IMR-90 (cell line): ENCODE data around the gene SLC15A3. TPM values are rescaled to one million over a fixed set of nuclear protein-coding genes. Genes with fewer than 3 reads are reported as not detected.

Experiments used
- ATAC-seq: fragments of 200-7000 bp; cut with Tn5 transposase; 2 replicates; pipeline ENCODE4 v1.9.1; 2020; ENCODE audit warnings: low read depth, mild to moderate bottlenecking, moderate library complexity
- BruUV-seq: library from RNA; stranded (reverse); fragments of 400-500 nt; replicated peaks from 2 replicates; lab custom pipeline; 2021; lab: Mats Ljungman, UMichigan
- CTCF ChIA-PET: fragments of 300-600 bp; formaldehyde crosslinking; extraction: SDS; loops from one replicate; lab custom pipeline; 2021; ENCODE audit warnings: antibody characterized with exemption; lab: Yijun Ruan, JAX
- POLR2A ChIA-PET: fragments of 300-600 bp; sonication (Branson Sonifier 250); formaldehyde crosslinking; loops from one replicate; lab custom pipeline; 2022; ENCODE audit warnings: antibody characterized with exemption; ENCODE audit not compliant: unreplicated experiment; lab: Charles Lee
- DNase-seq: peaks from one replicate; pipeline ENCODE4 v3.0.0; 2013
- H2AFZ ChIP-seq: replicated peaks from 2 replicates; pipeline ENCODE3; 2013; ENCODE audit warnings: low read length, mild to moderate bottlenecking; ENCODE audit not compliant: poor library complexity
- H2AK5ac ChIP-seq: 2 replicates; pipeline ENCODE4 v1.6.1; 2013; ENCODE audit warnings: low read depth, low read length, inconsistent platforms
- H2AK9ac ChIP-seq: replicated peaks from 2 replicates; pipeline ENCODE3; 2013; ENCODE audit warnings: mild to moderate bottlenecking, low read depth, low read length, moderate library complexity; ENCODE audit not compliant: poor library complexity
- H2BK120ac ChIP-seq: 2 replicates; pipeline ENCODE4 v1.6.1; 2013; ENCODE audit warnings: low read depth, low read length, inconsistent platforms
- H2BK15ac ChIP-seq: 3 replicates; pipeline ENCODE4 v1.6.1; 2013; ENCODE audit warnings: low read depth, low read length, inconsistent platforms
- H2BK20ac ChIP-seq: 2 replicates; pipeline ENCODE4 v1.6.1; 2013; ENCODE audit warnings: low read depth, mild to moderate bottlenecking, inconsistent platforms, low read length, moderate library complexity
- H2BK5ac ChIP-seq: 2 replicates; pipeline ENCODE4 v1.6.1; 2013; ENCODE audit warnings: mild to moderate bottlenecking, low read depth, low read length, inconsistent platforms; ENCODE audit not compliant: poor library complexity, severe bottlenecking
- H3K14ac ChIP-seq: replicated peaks from 2 replicates; pipeline ENCODE4 v1.6.1; 2013; ENCODE audit warnings: low read depth, low read length, inconsistent platforms
- H3K18ac ChIP-seq: 2 replicates; pipeline ENCODE4 v1.6.1; 2013; ENCODE audit warnings: low read depth, low read length, control low read depth
- H3K23ac ChIP-seq: 2 replicates; pipeline ENCODE4 v1.6.1; 2013; ENCODE audit warnings: low read depth, low read length, inconsistent platforms
- H3K27ac ChIP-seq: 2 replicates; pipeline ENCODE4 v1.5.1; 2013; ENCODE audit warnings: mild to moderate bottlenecking, control low read depth, low read length; ENCODE audit not compliant: insufficient read depth
- H3K27me3 ChIP-seq: 2 replicates; pipeline ENCODE4 v1.6.1; 2013; ENCODE audit warnings: low read length; ENCODE audit not compliant: control insufficient read depth, insufficient read depth
- H3K36me3 ChIP-seq: 2 replicates; pipeline ENCODE4 v1.6.1; 2013; ENCODE audit warnings: low read length, mixed read lengths; ENCODE audit not compliant: control insufficient read depth, insufficient read depth
- H3K4ac ChIP-seq: 2 replicates; pipeline ENCODE4 v1.6.1; 2013; ENCODE audit warnings: low read depth, low read length, inconsistent platforms
- H3K4me1 ChIP-seq: 2 replicates; pipeline ENCODE4 v1.6.1; 2013; ENCODE audit warnings: low read length, mixed read lengths; ENCODE audit not compliant: control insufficient read depth, insufficient read depth
- H3K4me2 ChIP-seq: 2 replicates; pipeline ENCODE4 v1.6.1; 2013; ENCODE audit warnings: low read depth, mild to moderate bottlenecking, control low read depth, low read length, moderate library complexity
- H3K4me3 ChIP-seq: 2 replicates; pipeline ENCODE4 v1.5.1; 2013; ENCODE audit warnings: low read depth, mild to moderate bottlenecking, control low read depth, low read length, moderate library complexity; ENCODE audit not compliant: insufficient read depth
- H3K56ac ChIP-seq: 2 replicates; pipeline ENCODE4 v1.6.1; 2013; ENCODE audit warnings: low read length, inconsistent platforms; ENCODE audit not compliant: insufficient read depth; ENCODE audit errors: extremely low read depth
- H3K79me1 ChIP-seq, 2 experiments: 2 replicates each; pipeline ENCODE4 v1.6.1; 2013; ENCODE audit warnings: low read length in 2 of 2, inconsistent platforms in 1 of 2, low read depth in 1 of 2
- H3K9ac ChIP-seq: 2 replicates; pipeline ENCODE4 v1.6.1; 2013; ENCODE audit warnings: low read depth, low read length, control low read depth
- H3K9me1 ChIP-seq: 2 replicates; pipeline ENCODE4 v1.6.1; 2013; ENCODE audit warnings: low read length, inconsistent platforms; ENCODE audit not compliant: insufficient read depth
- H3K9me3 ChIP-seq: 2 replicates; pipeline ENCODE4 v1.6.1; 2013; ENCODE audit warnings: low read length; ENCODE audit not compliant: control insufficient read depth, insufficient read depth
- H4K20me1 ChIP-seq: 2 replicates; pipeline ENCODE4 v1.6.1; 2013; ENCODE audit warnings: low read length, inconsistent platforms; ENCODE audit not compliant: insufficient read depth
- H4K5ac ChIP-seq: 2 replicates; pipeline ENCODE4 v1.6.1; 2013; ENCODE audit warnings: mild to moderate bottlenecking, low read depth, low read length, control low read depth
- H4K8ac ChIP-seq, 2 experiments: 2 replicates each; pipeline ENCODE4 v1.6.1; 2013; ENCODE audit warnings: low read depth in 2 of 2, low read length in 2 of 2, control low read depth in 1 of 2, inconsistent platforms in 1 of 2
- H4K91ac ChIP-seq: 2 replicates; pipeline ENCODE4 v1.6.1; 2013; ENCODE audit warnings: low read depth, low read length, inconsistent platforms; ENCODE audit not compliant: insufficient read depth
- BHLHE40 ChIP-seq: fragments of 150-350 bp; IDR thresholded peaks from 2 replicates; pipeline ENCODE4 v1.6.1; 2016; ENCODE audit warnings: mild to moderate bottlenecking, low read depth, low read length
- CEBPB ChIP-seq: IDR thresholded peaks from 2 replicates; pipeline ENCODE4 v1.6.1; 2012; ENCODE audit warnings: low read depth, low read length, improper control_type of control experiment
- CTCF ChIP-seq: conservative IDR thresholded peaks from 2 replicates; pipeline ENCODE4 v1.5.1; 2012; ENCODE audit warnings: mild to moderate bottlenecking, low read depth, low read length, improper control_type of control experiment
- ELK1 ChIP-seq: fragments of 150-350 bp; IDR thresholded peaks from 2 replicates; pipeline ENCODE4 v1.6.1; 2016; ENCODE audit warnings: low read depth, mild to moderate bottlenecking, low read length, moderate library complexity, borderline replicate concordance
- FOS ChIP-seq: fragments of 150-350 bp; IDR thresholded peaks from 2 replicates; pipeline ENCODE4 v1.6.1; 2016; ENCODE audit warnings: low read depth, low read length
- MAFK ChIP-seq: IDR thresholded peaks from 2 replicates; pipeline ENCODE4 v1.6.1; 2012; ENCODE audit warnings: low read depth, low read length, improper control_type of control experiment
- MAZ ChIP-seq: IDR thresholded peaks from 2 replicates; pipeline ENCODE4 v1.6.1; 2012; ENCODE audit warnings: low read depth, mild to moderate bottlenecking, low read length, improper control_type of control experiment, moderate library complexity, borderline replicate concordance
- MXI1 ChIP-seq: IDR thresholded peaks from 2 replicates; pipeline ENCODE4 v1.6.1; 2012; ENCODE audit warnings: low read depth, mild to moderate bottlenecking, low read length, moderate library complexity, borderline replicate concordance
- NFE2L2 ChIP-seq: fragments of 150-350 bp; IDR thresholded peaks from 2 replicates; pipeline ENCODE4 v1.6.1; 2016; ENCODE audit warnings: low read depth, mild to moderate bottlenecking, low read length
- RAD21 ChIP-seq: IDR thresholded peaks from 2 replicates; pipeline ENCODE4 v1.6.1; 2012; ENCODE audit warnings: low read length, improper control_type of control experiment
- RCOR1 ChIP-seq: IDR thresholded peaks from 2 replicates; pipeline ENCODE4 v1.6.1; 2012; ENCODE audit warnings: mild to moderate bottlenecking, low read length, improper control_type of control experiment; ENCODE audit not compliant: insufficient replicate concordance
- RFX5 ChIP-seq: IDR thresholded peaks from 2 replicates; pipeline ENCODE4 v1.8.0; 2012; ENCODE audit warnings: low read depth, mild to moderate bottlenecking, low read length, moderate library complexity
- USF2 ChIP-seq: fragments of 150-350 bp; IDR thresholded peaks from 2 replicates; pipeline ENCODE4 v1.6.1; 2017; ENCODE audit warnings: mild to moderate bottlenecking, antibody characterized with exemption, low read length, low read depth
- WGBS, 2 experiments: methylation state at CpG; one replicate each; pipeline versions ENCODE4 v1.1.5 to v1.1.7; 2013; ENCODE audit warnings: missing lambda C conversion rate in 2 of 2; ENCODE audit not compliant: insufficient read length in 1 of 2; ENCODE audit errors: extremely low coverage in 2 of 2; 5-methylcytosine and 5-hydroxymethylcytosine counted together
- dilution Hi-C: fragments of 300-500 bp; cut with HindIII; formaldehyde crosslinking; loops from one replicate; pipeline ENCODE4 v1.14.3; 2018; ENCODE audit warnings: low sequenced_read_pairs; ENCODE audit not compliant: unreplicated experiment
- in situ Hi-C: fragments of 300-500 bp; cut with MboI; formaldehyde crosslinking; loops from 3 replicates; pipeline ENCODE4 v1.14.3; 2019; ENCODE audit warnings: low sequenced_read_pairs, inconsistent platforms, mixed read lengths
- intact Hi-C: fragments of 100-400 bp; cut with micrococcal nuclease; formaldehyde crosslinking; loops from 2 replicates; pipeline ENCODE4 v1.10.0; 2022
- polyA plus RNA-seq, 3 experiments: library from polyadenylated mRNA; depleted of rRNA; stranded (reverse); fragments of >200 nt; gene quantifications; 2 replicates each; pipeline ENCODE4 v1.2.3, GENCODE V29; 2012; ENCODE audit warnings: low replicate concordance in 1 of 3
- total RNA-seq: library from RNA; depleted of rRNA; stranded (reverse); fragments of >200 nt; gene quantifications from 2 replicates; pipeline ENCODE4 v1.2.3, GENCODE V29; 2012

The SLC15A3 gene
- total and polyA plus RNA-seq, 2 of the 4 experiments (the other 2 are of a cell fraction) = 3.2 to 4.4 TPM

GRCh38 chr11:60939301-60939700 is 12.7 kb downstream of the SLC15A3 start:
- Histone ChIP-seq H3K36me3 (peaks cover 28% of the 10 kb centered on the region), H3K9me1 (no peaks in the 10 kb centered on the region), H3K18ac (no peak overlapping the region), H3K9ac (no peak overlapping the region), H2BK5ac (no peak overlapping the region), H3K56ac (no peak overlapping the region), H3K27ac (no peak overlapping the region), H3K4me3 (no peak overlapping the region), H4K5ac (no peak overlapping the region), H2AK9ac (no peak overlapping the region), H3K79me1 (no peaks in the 10 kb centered on the region), H3K4ac (no peak overlapping the region), H3K27me3 (no peaks in the 10 kb centered on the region), H2AFZ (no peak overlapping the region), H3K4me1 (peaks cover 4% of the 10 kb centered on the region; the same call in 1 of the 2 replicates), H4K8ac (no peak overlapping the region), H2AK5ac (no peak overlapping the region), H3K9me3 (no peaks in the 10 kb centered on the region), H3K14ac (no peak overlapping the region), H3K23ac (no peak overlapping the region), H4K91ac (no peak overlapping the region), H3K4me2 (no peak overlapping the region), H2BK120ac (no peak overlapping the region), H2BK20ac (no peak overlapping the region), H2BK15ac (no peak overlapping the region), H4K20me1 (no peaks in the 10 kb centered on the region)
- 95% methylated on average over 4 of the region's 7 CpGs; no CpG with 5 or more reads in 1 of the 2 experiments for WGBS, 2 experiments
- in situ Hi-C loops = no loop called here
- ATAC-seq = no peak
- intact Hi-C loops = no loop called here
- BruUV-seq = no TSS peak
- ChIA-PET CTCF (no interaction called here), POLR2A (no interaction called here)
- DNase-seq = no peak
- dilution Hi-C loops = no loop called here
- no peak for TF ChIP-seq RAD21
- TF ChIP-seq CTCF = no peak
- TF ChIP-seq NFE2L2 = no peak
- TF ChIP-seq MAFK = no peak
- no peak for TF ChIP-seq RFX5
- TF ChIP-seq ELK1 = no peak
- no peak for TF ChIP-seq MAZ
- no peak for TF ChIP-seq RCOR1
- no peak for TF ChIP-seq USF2
- TF ChIP-seq FOS = no peak
- TF ChIP-seq BHLHE40 = no peak
- TF ChIP-seq MXI1 = no peak
- no peak for TF ChIP-seq CEBPB
